Ovary (tissue), 9 donors: Measurements from ENCODE around the gene MCM8. TPM values are rescaled to one million over a fixed set of nuclear protein-coding genes. Genes with fewer than 3 reads are reported as not detected.

Experiments
- DNase-seq, 5 donors: peaks; one replicate each; pipeline ENCODE4 v3.0.0-alpha.2; 2019 to 2020
- H3K27ac ChIP-seq, 2 donors: fragments of 200-600 bp; one replicate each; pipeline versions ENCODE4 v1.5.1 to v1.8.0; 2019 to 2022
- H3K27me3 ChIP-seq: fragments of 200-600 bp; one replicate; pipeline ENCODE4 v1.8.0; 2022
- H3K36me3 ChIP-seq: fragments of 200-600 bp; sonication (generic); one replicate; pipeline ENCODE4 v1.5.1; 2019
- H3K4me1 ChIP-seq: one replicate; pipeline ENCODE4 v1.8.1; 2013; ENCODE audit warnings: mild to moderate bottlenecking, moderate library complexity; ENCODE audit not compliant: insufficient read depth
- H3K4me3 ChIP-seq: fragments of 200-600 bp; sonication (generic); one replicate; pipeline ENCODE4 v1.5.1; 2017
- H3K9me3 ChIP-seq, 2 donors: fragments of 200-600 bp in 1 of 2; sonication (generic) in 1 of 2; one replicate each; pipeline versions ENCODE4 v1.5.1 to v1.8.1; 2013 to 2019; ENCODE audit warnings: mild to moderate bottlenecking in 1 of 2, moderate library complexity in 1 of 2
- EP300 ChIP-seq: sonication (generic); formaldehyde crosslinking; IDR thresholded peaks from one replicate; pipeline ENCODE4 v1.6.1; 2017; ENCODE audit warnings: antibody characterized with exemption
- POLR2A ChIP-seq: fragments of 450-650 bp; IDR thresholded peaks from one replicate; pipeline ENCODE4 v1.6.1; 2017; ENCODE audit warnings: antibody characterized with exemption, mild to moderate bottlenecking, moderate library complexity
- WGBS, 3 donors: extraction: QIAGEN DNeasy Blood & Tissue Kit in 1 of 3; methylation state at CpG; one replicate each; pipeline versions ENCODE4 v1.1.5 to v1.1.7; 2013 to 2017; 5-methylcytosine and 5-hydroxymethylcytosine counted together
- intact Hi-C, 4 donors: fragments of 100-400 bp; cut with DNase I; formaldehyde crosslinking; loops; one replicate each; pipeline versions ENCODE4 v1.11.0 to v1.15.1; 2022 to 2023
- polyA plus RNA-seq, 2 donors: library from polyadenylated mRNA; stranded (reverse); fragments of 200-250 nt in 1 of 2; fragments of 350-450 nt in 1 of 2; fragmentation: Illumina TruSeq in 1 of 2; extraction: RNeasy Lipid Tissue Mini Kit (QIAGEN cat#74804) in 1 of 2; gene quantifications; one replicate each; pipeline ENCODE4 v1.2.3, GENCODE V29; 2013 to 2014
- total RNA-seq, 7 donors: library from RNA; depleted of rRNA in 2 of 7; stranded (reverse); fragments of >200 nt in 2 of 7; fragmentation: NEBNext Ultra II Directional in 3 of 7; extraction: Animal tissue kit (Norgen Biotek cat#: 25700) in 3 of 7; gene quantifications; one replicate each; pipeline versions ENCODE4 v1.1.0 to v1.2.4, GENCODE V29; 2016 to 2023
- TF ChIP-seq, protein P1 (sequence below), 3 donors: fragments of 450-650 bp in 2 of 3; fragments of 200-600 bp in 1 of 3; IDR thresholded peaks; one replicate each; pipeline versions ENCODE4 v1.5.1 to v1.8.0; 2016 to 2022; ENCODE audit warnings: antibody characterized with exemption in 3 of 3, mild to moderate bottlenecking in 1 of 3
- donor health status: DM: no; HTN: no; CAD: no; lungs with moderate emphysema.
- donor health status: DM: no; HTN: no; CAD: no.
- donor health status: Bipolar disorder and iron deficiency.
- donor health status: DM: yes; HTN: yes; CAD: no.
- donor health status: DM: no; HTN: no; CAD: no.
- donor health status: DM: yes; HTN: yes; CAD: no.

Gene MCM8
- total and polyA plus RNA-seq, 9 donors, result 2.3 to 4.9 (median 3.6) TPM

DNA sequence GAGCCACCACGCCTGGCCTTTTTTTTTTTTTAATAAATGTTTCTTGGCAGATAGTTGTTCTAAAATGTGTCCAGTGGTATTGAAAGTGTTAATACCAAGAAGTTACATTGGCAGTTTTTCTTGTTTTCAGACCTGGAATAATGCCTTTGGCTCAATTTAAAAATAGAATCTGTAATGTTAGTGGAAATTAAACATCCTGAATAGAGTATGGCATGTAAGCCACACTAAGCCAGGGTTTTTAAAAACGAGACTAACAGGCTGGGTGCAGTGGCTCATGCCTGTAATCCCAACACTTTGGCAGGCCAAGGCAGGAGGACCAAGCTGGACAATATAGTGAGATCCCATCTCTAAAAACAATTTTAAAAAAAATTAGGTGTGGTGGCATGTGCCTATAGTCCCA, 25.3 kb downstream of the MCM8 start:
- Histone ChIP-seq H3K27ac (no peak overlapping the region), H3K4me1 (no peaks in the 10 kb centered on the region), H3K4me3 (no peak overlapping the region), H3K36me3 (no peaks in the 10 kb centered on the region), H3K27me3 (no peaks in the 10 kb centered on the region), H3K9me3 (no peaks in the 10 kb centered on the region)
- DNase-seq, result no peak
- intact Hi-C loops, result no loop called here
- no peak for TF ChIP-seq EP300
- 53 to 57% (median 53%) methylated on average over 2 of the region's 2 CpGs for WGBS, 3 donors

DNA sequence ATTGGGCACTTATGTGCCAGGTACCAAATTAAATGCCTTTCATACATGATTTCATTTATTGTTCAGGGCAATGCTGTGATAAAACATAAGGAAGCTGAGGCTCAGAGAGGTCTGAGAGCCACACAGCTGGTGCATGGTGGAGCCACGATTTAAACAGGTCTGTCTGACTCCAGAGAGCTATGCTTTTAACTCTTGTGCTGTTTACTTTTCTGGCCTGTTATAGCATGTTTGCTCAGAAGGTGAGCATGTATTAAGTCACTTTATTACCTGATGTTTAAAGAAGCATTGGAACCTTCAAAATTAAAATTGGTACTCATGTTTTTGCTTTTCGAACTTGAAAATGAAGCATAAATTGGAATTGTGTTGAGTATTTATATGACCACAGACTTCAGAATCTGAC, 26.8 kb downstream of the MCM8 start:
- no peaks in the 10 kb centered on the region for H3K9me3 ChIP-seq
- no peaks in the 10 kb centered on the region for H3K36me3 ChIP-seq
- 89 to 92% (median 90%) methylated on average over 2 of the region's 2 CpGs for WGBS, 3 donors
- H3K27me3 ChIP-seq, result no peaks in the 10 kb centered on the region
- DNase-seq, result no peak
- no peak overlapping the region for H3K27ac ChIP-seq
- intact Hi-C loops, result no loop called here
- no peak overlapping the region for H3K4me3 ChIP-seq
- TF ChIP-seq, protein P1, sequence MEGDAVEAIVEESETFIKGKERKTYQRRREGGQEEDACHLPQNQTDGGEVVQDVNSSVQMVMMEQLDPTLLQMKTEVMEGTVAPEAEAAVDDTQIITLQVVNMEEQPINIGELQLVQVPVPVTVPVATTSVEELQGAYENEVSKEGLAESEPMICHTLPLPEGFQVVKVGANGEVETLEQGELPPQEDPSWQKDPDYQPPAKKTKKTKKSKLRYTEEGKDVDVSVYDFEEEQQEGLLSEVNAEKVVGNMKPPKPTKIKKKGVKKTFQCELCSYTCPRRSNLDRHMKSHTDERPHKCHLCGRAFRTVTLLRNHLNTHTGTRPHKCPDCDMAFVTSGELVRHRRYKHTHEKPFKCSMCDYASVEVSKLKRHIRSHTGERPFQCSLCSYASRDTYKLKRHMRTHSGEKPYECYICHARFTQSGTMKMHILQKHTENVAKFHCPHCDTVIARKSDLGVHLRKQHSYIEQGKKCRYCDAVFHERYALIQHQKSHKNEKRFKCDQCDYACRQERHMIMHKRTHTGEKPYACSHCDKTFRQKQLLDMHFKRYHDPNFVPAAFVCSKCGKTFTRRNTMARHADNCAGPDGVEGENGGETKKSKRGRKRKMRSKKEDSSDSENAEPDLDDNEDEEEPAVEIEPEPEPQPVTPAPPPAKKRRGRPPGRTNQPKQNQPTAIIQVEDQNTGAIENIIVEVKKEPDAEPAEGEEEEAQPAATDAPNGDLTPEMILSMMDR (IDR thresholded peaks at IDR 0.05), result no peak
- TF ChIP-seq EP300, result no peak
- no peak for TF ChIP-seq POLR2A
- H3K4me1 ChIP-seq, result no peaks in the 10 kb centered on the region

DNA sequence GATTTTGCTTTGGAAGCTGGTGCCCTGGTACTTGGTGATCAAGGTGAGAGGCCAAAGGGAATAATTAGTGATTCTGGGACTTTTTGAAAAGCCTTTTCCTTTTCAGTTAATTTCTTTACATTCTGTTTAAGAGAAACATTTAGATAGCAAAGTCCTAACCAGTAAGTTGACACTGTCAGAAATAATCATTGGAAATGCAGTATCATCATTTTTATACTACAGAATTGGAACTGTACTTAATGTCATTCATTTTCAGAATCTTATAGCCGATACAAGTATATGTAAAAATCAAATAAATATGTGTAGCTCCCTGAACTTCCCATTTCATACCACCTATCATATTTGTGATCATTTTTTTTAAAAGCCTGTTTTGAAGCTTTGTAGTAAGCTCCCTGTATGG, 27.5 kb downstream of the MCM8 start:
- intact Hi-C loops, result no loop called here
- Histone ChIP-seq H3K27ac (no peak overlapping the region), H3K9me3 (no peaks in the 10 kb centered on the region), H3K36me3 (no peaks in the 10 kb centered on the region), H3K4me3 (no peak overlapping the region), H3K27me3 (no peaks in the 10 kb centered on the region), H3K4me1 (no peaks in the 10 kb centered on the region)
- no peak for DNase-seq
- TF ChIP-seq, protein P1 (IDR thresholded peaks at IDR 0.05), result no peak
- TF ChIP-seq POLR2A, result no peak
- TF ChIP-seq EP300, result no peak
- 93 to 99% (median 96%) methylated on average over 1 of the region's 1 CpG for WGBS, 3 donors

DNA sequence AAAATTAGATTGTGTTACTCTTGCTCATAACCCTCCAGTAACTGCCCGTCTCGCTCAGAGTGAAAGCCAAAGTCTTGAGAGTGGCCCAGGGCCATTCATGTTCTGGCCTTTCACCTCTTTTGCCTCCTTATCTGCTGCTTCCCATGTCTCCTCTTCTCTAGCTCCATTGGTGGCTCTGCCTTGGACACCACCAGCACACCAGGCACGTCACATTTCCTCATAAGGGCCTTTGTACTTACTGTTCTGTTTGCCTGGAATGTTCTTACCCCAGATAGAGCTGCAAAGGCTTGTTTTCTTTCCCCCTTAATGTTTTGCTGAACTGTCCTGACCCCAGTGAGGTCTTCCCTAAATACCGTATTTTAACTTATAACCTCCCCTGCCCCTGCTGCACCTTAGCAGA, 29.3 kb downstream of the MCM8 start:
- TF ChIP-seq, protein P1 (IDR thresholded peaks at IDR 0.05), result no peak
- TF ChIP-seq POLR2A (no peak), EP300 (no peak)
- WGBS, 3 donors, result 87 to 91% (median 89%) methylated on average over 4 of the region's 4 CpGs
- no peaks in the 10 kb centered on the region for H3K4me1 ChIP-seq

DNA sequence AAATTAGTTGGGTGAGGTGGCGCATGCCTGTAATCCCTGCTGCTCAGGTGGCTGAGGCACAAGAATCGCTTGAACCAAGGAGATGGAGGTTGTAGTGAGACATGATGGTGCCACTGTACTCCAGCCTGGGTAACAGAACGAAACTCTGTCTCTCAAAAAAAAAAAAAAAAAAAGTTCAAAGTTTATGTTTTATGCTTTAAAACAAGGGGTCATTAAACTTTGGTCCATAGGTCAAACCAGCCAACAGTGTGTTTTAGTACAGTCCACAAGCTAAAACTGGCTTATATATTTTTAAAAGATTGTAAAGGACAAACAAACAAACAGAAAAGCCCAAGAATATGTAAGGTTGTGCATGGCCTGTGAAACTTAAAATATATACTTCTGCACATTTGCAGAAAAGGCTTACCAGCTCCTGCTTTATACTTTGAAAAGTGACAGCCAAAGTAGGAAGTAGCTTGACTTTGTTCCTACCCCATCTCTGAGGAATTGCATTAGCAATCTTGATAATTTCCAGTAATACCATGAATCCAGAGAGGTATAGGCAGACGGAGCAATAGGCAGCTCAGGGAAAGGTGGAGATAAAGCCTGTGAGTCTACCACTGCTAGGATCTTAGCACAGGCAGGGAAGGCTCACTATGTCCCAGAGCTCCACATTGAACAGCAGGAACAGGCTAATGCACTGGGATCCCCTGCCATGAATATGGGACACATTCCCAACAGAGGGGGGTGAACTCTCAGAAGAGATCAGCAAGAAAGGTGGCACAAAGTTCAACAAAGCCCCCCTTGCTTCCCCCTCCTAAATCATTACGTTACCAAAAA, 30.5 kb downstream of the MCM8 start:
- Histone ChIP-seq H3K27ac (no peak overlapping the region), H3K4me3 (no peak overlapping the region), H3K36me3 (no peaks in the 10 kb centered on the region), H3K4me1 (no peaks in the 10 kb centered on the region), H3K27me3 (no peaks in the 10 kb centered on the region), H3K9me3 (no peaks in the 10 kb centered on the region)
- 77 to 79% (median 77%) methylated on average over 5 of the region's 5 CpGs for WGBS, 3 donors
- intact Hi-C loops, result no loop called here
- no peak for DNase-seq
- no peak for TF ChIP-seq EP300
- TF ChIP-seq, protein P1 (IDR thresholded peaks at IDR 0.05), result no peak
- TF ChIP-seq POLR2A, result no peak

More for the DNA sequence above, 29.3 kb downstream of the MCM8 start:
- Histone ChIP-seq H3K4me3 (no peak overlapping the region), H3K27me3 (no peaks in the 10 kb centered on the region), H3K27ac (no peak overlapping the region), H3K36me3 (no peaks in the 10 kb centered on the region), H3K9me3 (no peaks in the 10 kb centered on the region)
- intact Hi-C loops, result no loop called here
- DNase-seq, result no peak
